WTC11 (cell line): ENCODE results near the gene KCNG4.

Source experiments
- EMX1 ChIP-seq: fragments of 250-450 bp; sonication (Bioruptor Pico); IDR thresholded peaks from 2 replicates; pipeline ENCODE4 v1.8.0; 2021; ENCODE audit warnings: mild to moderate bottlenecking
- FOXJ3 ChIP-seq: sonication (generic); formaldehyde crosslinking; IDR thresholded peaks from 2 replicates; pipeline ENCODE4 v1.9.0; 2021; ENCODE audit warnings: missing genetic modification reagents, mild to moderate bottlenecking, borderline replicate concordance
- GRHL2 ChIP-seq: fragments of 250-450 bp; sonication (Bioruptor Pico); IDR thresholded peaks from 2 replicates; pipeline ENCODE4 v1.8.0; 2022; ENCODE audit warnings: mild to moderate bottlenecking, moderate library complexity; ENCODE audit not compliant: insufficient replicate concordance, severe bottlenecking
- IRF2 ChIP-seq: sonication (generic); formaldehyde crosslinking; IDR thresholded peaks from 2 replicates; pipeline ENCODE4 v1.8.0; 2022; ENCODE audit warnings: low read depth, missing genetic modification reagents, borderline replicate concordance
- ZNF138 ChIP-seq: sonication (generic); formaldehyde crosslinking; conservative IDR thresholded peaks from 2 replicates; pipeline ENCODE4 v1.8.1; 2022; ENCODE audit warnings: mild to moderate bottlenecking, moderate library complexity, missing genetic modification reagents
- TF ChIP-seq, protein P1 (sequence below): fragments of 200-600 bp; IDR thresholded peaks from 2 replicates; pipeline ENCODE4 v1.8.0; 2022; ENCODE audit warnings: antibody characterized with exemption
- TF ChIP-seq, protein P2 (sequence below): sonication (generic); formaldehyde crosslinking; IDR thresholded peaks from 2 replicates; pipeline ENCODE4 v1.8.1; 2023; ENCODE audit warnings: mild to moderate bottlenecking, missing genetic modification reagents
- TF ChIP-seq, protein P3 (sequence below): sonication (generic); formaldehyde crosslinking; IDR thresholded peaks from 2 replicates; pipeline ENCODE4 v1.8.1; 2022; ENCODE audit warnings: low read depth, mild to moderate bottlenecking, moderate library complexity, missing genetic modification reagents, borderline replicate concordance
- TF ChIP-seq, protein P4 (sequence below): sonication (generic); formaldehyde crosslinking; IDR thresholded peaks from 2 replicates; pipeline ENCODE4 v1.8.1; 2023; ENCODE audit warnings: mild to moderate bottlenecking, moderate library complexity, missing genetic modification reagents
- TF ChIP-seq, protein P5 (sequence below): sonication (generic); formaldehyde crosslinking; IDR thresholded peaks from 2 replicates; pipeline ENCODE4 v1.8.0; 2022; ENCODE audit warnings: mild to moderate bottlenecking, missing genetic modification reagents

DNA sequence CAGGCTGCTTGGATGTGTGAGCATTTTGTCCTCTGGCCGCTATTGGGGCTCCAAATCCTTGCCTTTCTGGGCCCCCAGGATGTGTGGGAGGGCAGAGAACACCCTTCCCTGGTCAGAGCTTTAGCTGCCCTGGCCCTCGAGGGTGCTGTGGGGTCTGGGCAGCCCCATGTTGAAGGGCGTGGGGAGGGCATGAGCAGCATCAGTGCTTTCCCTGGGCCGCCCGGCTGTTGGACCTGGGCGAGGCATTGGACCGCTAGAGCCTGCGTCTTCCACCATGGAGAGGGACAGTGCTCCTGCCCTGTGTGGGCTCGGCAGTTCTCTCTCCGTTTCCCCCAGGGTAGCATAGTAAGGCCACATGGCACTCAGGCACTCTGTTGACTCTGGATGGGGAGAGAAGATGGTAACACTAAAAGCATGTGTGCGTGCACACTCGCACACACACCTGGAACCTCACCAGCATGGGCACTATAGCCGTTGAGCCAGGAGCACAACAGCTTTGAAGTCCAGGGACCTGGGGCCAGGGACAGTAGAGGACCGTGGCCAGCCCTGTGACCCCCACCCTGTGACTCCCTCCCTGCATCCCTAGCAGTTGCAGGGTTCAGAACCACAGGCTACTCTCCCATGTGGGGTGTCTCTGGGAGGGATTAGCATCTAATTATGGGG, 42.2 kb downstream of the KCNG4 start:
- TF ChIP-seq, protein P1, sequence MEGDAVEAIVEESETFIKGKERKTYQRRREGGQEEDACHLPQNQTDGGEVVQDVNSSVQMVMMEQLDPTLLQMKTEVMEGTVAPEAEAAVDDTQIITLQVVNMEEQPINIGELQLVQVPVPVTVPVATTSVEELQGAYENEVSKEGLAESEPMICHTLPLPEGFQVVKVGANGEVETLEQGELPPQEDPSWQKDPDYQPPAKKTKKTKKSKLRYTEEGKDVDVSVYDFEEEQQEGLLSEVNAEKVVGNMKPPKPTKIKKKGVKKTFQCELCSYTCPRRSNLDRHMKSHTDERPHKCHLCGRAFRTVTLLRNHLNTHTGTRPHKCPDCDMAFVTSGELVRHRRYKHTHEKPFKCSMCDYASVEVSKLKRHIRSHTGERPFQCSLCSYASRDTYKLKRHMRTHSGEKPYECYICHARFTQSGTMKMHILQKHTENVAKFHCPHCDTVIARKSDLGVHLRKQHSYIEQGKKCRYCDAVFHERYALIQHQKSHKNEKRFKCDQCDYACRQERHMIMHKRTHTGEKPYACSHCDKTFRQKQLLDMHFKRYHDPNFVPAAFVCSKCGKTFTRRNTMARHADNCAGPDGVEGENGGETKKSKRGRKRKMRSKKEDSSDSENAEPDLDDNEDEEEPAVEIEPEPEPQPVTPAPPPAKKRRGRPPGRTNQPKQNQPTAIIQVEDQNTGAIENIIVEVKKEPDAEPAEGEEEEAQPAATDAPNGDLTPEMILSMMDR = no peak
- no peak for TF ChIP-seq FOXJ3 (CRISPR knock-in tag)
- TF ChIP-seq ZNF138 (CRISPR knock-in tag) = no peak
- no peak for TF ChIP-seq IRF2 (CRISPR knock-in tag)
- TF ChIP-seq, protein P2, sequence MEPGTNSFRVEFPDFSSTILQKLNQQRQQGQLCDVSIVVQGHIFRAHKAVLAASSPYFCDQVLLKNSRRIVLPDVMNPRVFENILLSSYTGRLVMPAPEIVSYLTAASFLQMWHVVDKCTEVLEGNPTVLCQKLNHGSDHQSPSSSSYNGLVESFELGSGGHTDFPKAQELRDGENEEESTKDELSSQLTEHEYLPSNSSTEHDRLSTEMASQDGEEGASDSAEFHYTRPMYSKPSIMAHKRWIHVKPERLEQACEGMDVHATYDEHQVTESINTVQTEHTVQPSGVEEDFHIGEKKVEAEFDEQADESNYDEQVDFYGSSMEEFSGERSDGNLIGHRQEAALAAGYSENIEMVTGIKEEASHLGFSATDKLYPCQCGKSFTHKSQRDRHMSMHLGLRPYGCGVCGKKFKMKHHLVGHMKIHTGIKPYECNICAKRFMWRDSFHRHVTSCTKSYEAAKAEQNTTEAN (CRISPR knock-in tag) = no peak
- TF ChIP-seq, protein P3, sequence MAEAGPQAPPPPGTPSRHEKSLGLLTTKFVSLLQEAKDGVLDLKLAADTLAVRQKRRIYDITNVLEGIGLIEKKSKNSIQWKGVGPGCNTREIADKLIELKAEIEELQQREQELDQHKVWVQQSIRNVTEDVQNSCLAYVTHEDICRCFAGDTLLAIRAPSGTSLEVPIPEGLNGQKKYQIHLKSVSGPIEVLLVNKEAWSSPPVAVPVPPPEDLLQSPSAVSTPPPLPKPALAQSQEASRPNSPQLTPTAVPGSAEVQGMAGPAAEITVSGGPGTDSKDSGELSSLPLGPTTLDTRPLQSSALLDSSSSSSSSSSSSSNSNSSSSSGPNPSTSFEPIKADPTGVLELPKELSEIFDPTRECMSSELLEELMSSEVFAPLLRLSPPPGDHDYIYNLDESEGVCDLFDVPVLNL (CRISPR knock-in tag) = no peak
- TF ChIP-seq, protein P4, sequence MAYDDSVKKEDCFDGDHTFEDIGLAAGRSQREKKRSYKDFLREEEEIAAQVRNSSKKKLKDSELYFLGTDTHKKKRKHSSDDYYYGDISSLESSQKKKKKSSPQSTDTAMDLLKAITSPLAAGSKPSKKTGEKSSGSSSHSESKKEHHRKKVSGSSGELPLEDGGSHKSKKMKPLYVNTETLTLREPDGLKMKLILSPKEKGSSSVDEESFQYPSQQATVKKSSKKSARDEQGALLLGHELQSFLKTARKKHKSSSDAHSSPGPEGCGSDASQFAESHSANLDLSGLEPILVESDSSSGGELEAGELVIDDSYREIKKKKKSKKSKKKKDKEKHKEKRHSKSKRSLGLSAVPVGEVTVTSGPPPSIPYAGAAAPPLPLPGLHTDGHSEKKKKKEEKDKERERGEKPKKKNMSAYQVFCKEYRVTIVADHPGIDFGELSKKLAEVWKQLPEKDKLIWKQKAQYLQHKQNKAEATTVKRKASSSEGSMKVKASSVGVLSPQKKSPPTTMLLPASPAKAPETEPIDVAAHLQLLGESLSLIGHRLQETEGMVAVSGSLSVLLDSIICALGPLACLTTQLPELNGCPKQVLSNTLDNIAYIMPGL (CRISPR knock-in tag) = no peak
- TF ChIP-seq, protein P5, sequence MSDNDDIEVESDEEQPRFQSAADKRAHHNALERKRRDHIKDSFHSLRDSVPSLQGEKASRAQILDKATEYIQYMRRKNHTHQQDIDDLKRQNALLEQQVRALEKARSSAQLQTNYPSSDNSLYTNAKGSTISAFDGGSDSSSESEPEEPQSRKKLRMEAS (CRISPR knock-in tag) = no peak
- TF ChIP-seq EMX1 (CRISPR knock-in tag) = no peak
- no peak for TF ChIP-seq GRHL2 (CRISPR knock-in tag)
